DND-41 (cell line): ENCODE results near the gene NTMT1.
A peak's percentile ranks its signal among the peaks of the same experiment; 100 is the strongest.

Experiments
- ATAC-seq: fragments of 200-7000 bp; cut with Tn5 transposase; 3 replicates; pipeline ENCODE4 v1.9.1; 2021; ENCODE audit warnings: low read depth; ENCODE audit not compliant: insufficient read depth
- DNase-seq: peaks from one replicate; pipeline ENCODE4 v3.0.0-alpha.2; 2020
- H2AFZ ChIP-seq: 2 replicates; pipeline ENCODE4 v1.6.0; 2012; ENCODE audit warnings: low read depth, low read length
- H3K27ac ChIP-seq: 2 replicates; pipeline ENCODE4 v1.5.1; 2012; ENCODE audit warnings: low read length, inconsistent platforms
- H3K27me3 ChIP-seq: fragments of 200-600 bp; sonication (generic); 2 replicates; pipeline ENCODE4 v1.6.0; 2012; ENCODE audit warnings: low read length, mild to moderate bottlenecking, inconsistent platforms; ENCODE audit not compliant: insufficient read depth, poor library complexity
- H3K36me3 ChIP-seq: 2 replicates; pipeline ENCODE4 v1.5.1; 2012; ENCODE audit warnings: low read length, inconsistent platforms; ENCODE audit not compliant: insufficient read depth
- H3K4me1 ChIP-seq: 2 replicates; pipeline ENCODE4 v1.5.1; 2012; ENCODE audit warnings: mild to moderate bottlenecking, low read length; ENCODE audit not compliant: insufficient read depth
- H3K4me2 ChIP-seq: 2 replicates; pipeline ENCODE4 v1.6.0; 2012; ENCODE audit warnings: mild to moderate bottlenecking, moderate library complexity, low read length, inconsistent platforms; ENCODE audit not compliant: insufficient read depth
- H3K4me3 ChIP-seq, 2 experiments: fragments of 200-600 bp in 1 of 2; shearing (Covaris generic) in 1 of 2; 2 replicates each; pipeline ENCODE4 v1.5.1; 2012 to 2016; ENCODE audit warnings: inconsistent platforms in 2 of 2, low read length in 2 of 2, mild to moderate bottlenecking in 2 of 2, low read depth in 1 of 2, moderate library complexity in 1 of 2
- H3K79me2 ChIP-seq: 2 replicates; pipeline ENCODE4 v1.6.0; 2012; ENCODE audit warnings: low read length, inconsistent platforms; ENCODE audit not compliant: insufficient read depth
- H3K9ac ChIP-seq: 2 replicates; pipeline ENCODE4 v1.6.0; 2012; ENCODE audit warnings: low read depth, mild to moderate bottlenecking, inconsistent platforms, low read length, moderate library complexity
- H3K9me3 ChIP-seq: 2 replicates; pipeline ENCODE4 v1.5.1; 2012; ENCODE audit warnings: low read length, moderate library complexity, mild to moderate bottlenecking, inconsistent platforms; ENCODE audit not compliant: insufficient read depth, severe bottlenecking
- H4K20me1 ChIP-seq: 2 replicates; pipeline ENCODE4 v1.6.0; 2012; ENCODE audit warnings: low read length; ENCODE audit not compliant: insufficient read depth
- CTCF ChIP-seq: IDR thresholded peaks from 2 replicates; pipeline ENCODE4 v1.5.1; 2012; ENCODE audit warnings: borderline replicate concordance, low read length, moderate library complexity, mild to moderate bottlenecking; ENCODE audit not compliant: poor library complexity, severe bottlenecking; ENCODE audit errors: extremely low read depth
- EZH2 ChIP-seq: IDR thresholded peaks from 3 replicates; pipeline ENCODE4 v1.6.1; 2012; ENCODE audit warnings: borderline replicate concordance, low read depth, mild to moderate bottlenecking, moderate library complexity, low read length, inconsistent platforms; ENCODE audit not compliant: severe bottlenecking

NTMT1 gene

GRCh38 chr9:129626079-129626624, at the start of gene NTMT1:
NTMT1 (plus strand) TSS chr9:129626163; CDS start chr9:129632704, 6,541 bp downstream.
- DNase-seq: peak; percentile 83
- H2AFZ ChIP-seq: peak within 1 kb of the TSS; percentile 91
- H3K4me1 ChIP-seq: peaks cover 46% of the 10 kb centered on the region
- H4K20me1 ChIP-seq: peaks cover 49% of the 10 kb centered on the region
- no peak for TF ChIP-seq CTCF
- no peak for TF ChIP-seq EZH2
- H3K27ac ChIP-seq: peak within 1 kb of the TSS; percentile 94
- no peaks in the 10 kb centered on the region for H3K9me3 ChIP-seq
- H3K36me3 ChIP-seq: peaks cover 15% of the 10 kb centered on the region
- peaks cover 52% of the 10 kb centered on the region for H3K79me2 ChIP-seq
- peak within 1 kb of the TSS; percentile 98 for H3K4me2 ChIP-seq
- H3K4me3 ChIP-seq: peak within 1 kb of the TSS; percentile 95 to 98
- peak within 1 kb of the TSS; percentile 92 for H3K9ac ChIP-seq
- peaks cover 3% of the 10 kb centered on the region for H3K27me3 ChIP-seq
- ATAC-seq: peak; percentile 75

- Histone ChIP-seq H4K20me1 (no peaks in the 10 kb centered on the region), H3K4me2 (no peak overlapping the region), H3K27ac (no peak overlapping the region), H3K9ac (no peak overlapping the region), H3K4me3 (no peak overlapping the region), H2AFZ (no peak overlapping the region), H3K36me3 (no peaks in the 10 kb centered on the region), H3K9me3 (no peaks in the 10 kb centered on the region), H3K27me3 (no peaks in the 10 kb centered on the region), H3K4me1 (no peaks in the 10 kb centered on the region), H3K79me2 (no peaks in the 10 kb centered on the region)
- DNase-seq: no peak
- ATAC-seq: no peak
- TF ChIP-seq CTCF (no peak), EZH2 (no peak)
Measured at GRCh38 chr9:129576546-129577543, 49.1 kb upstream of the NTMT1 start.

- ATAC-seq (no peak), DNase-seq (no peak)
- H3K79me2 ChIP-seq: no peaks in the 10 kb centered on the region
- no peak overlapping the region for H2AFZ ChIP-seq
- no peak overlapping the region for H3K4me2 ChIP-seq
- no peaks in the 10 kb centered on the region for H3K9me3 ChIP-seq
- H3K9ac ChIP-seq: no peak overlapping the region
- no peaks in the 10 kb centered on the region for H4K20me1 ChIP-seq
- no peak overlapping the region for H3K4me3 ChIP-seq
- H3K27ac ChIP-seq: no peak overlapping the region
- no peaks in the 10 kb centered on the region for H3K36me3 ChIP-seq
- H3K27me3 ChIP-seq: no peaks in the 10 kb centered on the region
- TF ChIP-seq CTCF (no peak), EZH2 (no peak)
- H3K4me1 ChIP-seq: peaks cover 3% of the 10 kb centered on the region
Measured at GRCh38 chr9:129579294-129579693, 46.7 kb upstream of the NTMT1 start.
